IgD-negative memory B cell (primary cell): ENCODE measurements around the gene ARHGEF28. TPM values are rescaled to one million over a fixed set of nuclear protein-coding genes. Genes with fewer than 3 reads are reported as not detected.

Source experiments
- H3K27ac Mint-ChIP-seq, 3 donors: one replicate each; pipeline ENCODE4 v1.8.0; 2020 to 2022; ENCODE audit warnings: mild to moderate bottlenecking in 3 of 3, mixed read lengths in 3 of 3, moderate library complexity in 1 of 3
- H3K27me3 Mint-ChIP-seq: one replicate; pipeline ENCODE4 v1.8.0; 2021; ENCODE audit warnings: mixed read lengths
- H3K36me3 Mint-ChIP-seq: one replicate; pipeline ENCODE4 v1.8.0; 2020; ENCODE audit warnings: mild to moderate bottlenecking, mixed read lengths
- H3K4me1 Mint-ChIP-seq, 3 donors: one replicate each; pipeline ENCODE4 v1.8.0; 2020 to 2022; ENCODE audit warnings: mixed read lengths in 3 of 3, mild to moderate bottlenecking in 1 of 3
- H3K4me3 Mint-ChIP-seq, 4 donors: one replicate each; pipeline ENCODE4 v1.8.0; 2020 to 2022; ENCODE audit warnings: mild to moderate bottlenecking in 4 of 4, mixed read lengths in 4 of 4, moderate library complexity in 3 of 4
- H3K9me3 Mint-ChIP-seq, 3 donors: one replicate each; pipeline ENCODE4 v1.8.0; 2020 to 2021; ENCODE audit warnings: mixed read lengths in 3 of 3, mild to moderate bottlenecking in 1 of 3
- polyA plus RNA-seq: library from polyadenylated mRNA; unstranded; fragments of 300-500 nt; fragmentation: Illumina TruSeq; gene quantifications from one replicate; pipeline ENCODE4 v1.2.3, GENCODE V29; 2021

ARHGEF28 gene
- polyA plus RNA-seq, 1 donor from 2014 or later = not detected

DNA sequence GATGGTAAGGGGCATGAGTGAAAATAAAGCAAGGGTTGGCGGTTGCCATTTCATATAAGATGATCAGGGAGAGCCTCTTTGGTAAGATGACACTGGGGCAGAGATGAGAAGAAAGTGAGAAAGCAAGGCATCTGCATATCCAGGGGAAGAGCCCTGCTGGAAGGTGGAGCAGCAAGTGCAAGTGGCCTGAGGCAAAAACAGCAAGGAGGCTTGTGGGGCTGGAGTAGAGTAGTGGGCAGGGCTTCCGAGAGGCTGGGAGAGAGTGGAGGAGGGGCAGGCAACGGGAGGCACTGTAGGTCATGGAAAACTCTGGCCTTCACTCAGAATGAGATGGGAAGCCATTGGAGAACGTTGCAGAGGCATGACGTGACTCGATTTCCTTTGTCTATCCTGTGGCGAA is 199.2 kb downstream of the ARHGEF28 start:
- peaks cover 6% of the 10 kb centered on the region for H3K27me3 Mint-ChIP-seq
- H3K9me3 Mint-ChIP-seq = no peaks in the 10 kb centered on the region
- no peaks in the 10 kb centered on the region for H3K4me1 Mint-ChIP-seq
- H3K27ac Mint-ChIP-seq = no peak overlapping the region
- H3K4me3 Mint-ChIP-seq = no peak overlapping the region
- H3K36me3 Mint-ChIP-seq = no peaks in the 10 kb centered on the region

DNA sequence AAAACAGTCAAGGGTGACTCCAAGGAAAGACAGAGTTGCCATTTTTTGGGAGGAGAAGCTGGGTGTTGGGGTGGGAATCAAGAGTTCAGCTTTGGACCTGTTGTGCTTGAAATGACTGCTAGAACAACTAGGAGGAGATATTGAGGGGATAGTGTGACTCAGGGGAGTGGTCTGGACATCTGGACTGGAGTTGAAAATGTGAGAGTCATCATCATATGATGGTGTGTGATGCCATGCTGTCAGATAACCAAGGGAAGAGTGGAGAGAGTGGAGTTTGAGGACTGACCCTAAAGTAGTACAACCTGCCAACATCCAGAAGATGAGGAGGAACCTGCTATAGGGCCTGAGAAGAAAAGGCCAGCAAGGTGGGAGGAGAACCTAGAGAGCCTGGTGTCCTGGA is 199.7 kb downstream of the ARHGEF28 start:
- H3K27me3 Mint-ChIP-seq = peaks cover 5% of the 10 kb centered on the region
- H3K4me1 Mint-ChIP-seq = no peaks in the 10 kb centered on the region
- no peaks in the 10 kb centered on the region for H3K36me3 Mint-ChIP-seq
- no peak overlapping the region for H3K27ac Mint-ChIP-seq
- H3K4me3 Mint-ChIP-seq = no peak overlapping the region
- H3K9me3 Mint-ChIP-seq = no peaks in the 10 kb centered on the region

DNA sequence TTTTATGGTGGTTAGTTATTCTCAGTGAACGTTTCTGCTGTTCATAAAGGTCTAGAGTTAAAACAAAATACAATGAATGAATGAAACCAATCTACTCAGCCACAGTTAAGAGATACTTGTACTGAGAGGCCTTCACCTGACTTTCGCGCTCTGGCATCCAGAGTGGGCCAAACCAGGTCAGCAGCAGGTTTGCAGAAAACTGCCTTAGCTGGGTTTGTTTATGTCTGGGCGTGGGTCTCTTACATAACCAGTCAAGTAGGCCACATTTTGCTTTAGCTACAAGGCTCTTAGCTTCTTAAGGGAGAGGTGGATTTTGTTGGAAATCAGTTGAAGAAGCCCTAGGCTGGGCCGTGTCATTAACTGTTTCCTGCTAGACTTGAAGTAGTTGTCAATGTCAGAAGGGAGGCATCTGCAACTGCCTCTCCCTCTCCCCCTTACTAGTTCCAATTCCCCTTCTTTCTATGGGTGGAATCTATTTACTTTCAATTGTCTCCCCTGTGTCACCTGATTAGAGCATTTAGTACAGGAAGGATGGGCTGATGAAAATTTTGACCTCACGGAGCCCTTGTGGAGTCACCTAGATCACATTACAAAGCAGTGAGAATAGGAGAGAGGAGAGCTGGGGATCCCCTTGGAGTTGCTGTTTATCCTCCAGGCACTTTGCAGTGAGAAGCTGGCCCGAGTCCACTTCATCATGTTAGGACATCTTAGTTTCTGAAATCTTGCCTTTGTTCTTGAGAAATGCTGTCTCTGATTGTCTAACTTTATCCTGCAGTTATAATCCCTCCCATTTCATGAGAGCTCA is 200.5 kb downstream of the ARHGEF28 start:
- H3K9me3 Mint-ChIP-seq = no peaks in the 10 kb centered on the region
- H3K27ac Mint-ChIP-seq = no peak overlapping the region
- no peak overlapping the region for H3K4me3 Mint-ChIP-seq
- peaks cover 4% of the 10 kb centered on the region for H3K27me3 Mint-ChIP-seq
- H3K36me3 Mint-ChIP-seq = no peaks in the 10 kb centered on the region
- no peaks in the 10 kb centered on the region for H3K4me1 Mint-ChIP-seq

DNA sequence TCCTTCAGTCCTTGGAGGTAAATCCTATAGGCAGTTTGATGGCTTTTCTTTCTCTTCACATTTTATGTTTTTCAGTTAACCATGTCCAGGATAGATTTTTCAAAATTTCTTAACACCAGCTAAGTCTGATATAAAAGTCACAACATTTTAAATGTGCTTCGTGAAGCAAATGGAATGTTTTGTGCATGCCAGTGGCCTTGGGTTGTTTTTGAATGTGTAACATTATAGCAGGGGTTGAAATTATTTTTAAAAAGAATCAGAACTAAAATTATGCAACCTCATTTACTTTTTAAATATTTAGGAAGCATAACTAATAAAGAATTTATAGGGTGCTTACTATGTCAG is 201.1 kb downstream of the ARHGEF28 start:
- Mint-ChIP-seq H3K36me3 (no peaks in the 10 kb centered on the region), H3K4me3 (no peak overlapping the region), H3K27me3 (peaks cover 2% of the 10 kb centered on the region), H3K9me3 (no peaks in the 10 kb centered on the region), H3K27ac (no peak overlapping the region), H3K4me1 (no peaks in the 10 kb centered on the region)

DNA sequence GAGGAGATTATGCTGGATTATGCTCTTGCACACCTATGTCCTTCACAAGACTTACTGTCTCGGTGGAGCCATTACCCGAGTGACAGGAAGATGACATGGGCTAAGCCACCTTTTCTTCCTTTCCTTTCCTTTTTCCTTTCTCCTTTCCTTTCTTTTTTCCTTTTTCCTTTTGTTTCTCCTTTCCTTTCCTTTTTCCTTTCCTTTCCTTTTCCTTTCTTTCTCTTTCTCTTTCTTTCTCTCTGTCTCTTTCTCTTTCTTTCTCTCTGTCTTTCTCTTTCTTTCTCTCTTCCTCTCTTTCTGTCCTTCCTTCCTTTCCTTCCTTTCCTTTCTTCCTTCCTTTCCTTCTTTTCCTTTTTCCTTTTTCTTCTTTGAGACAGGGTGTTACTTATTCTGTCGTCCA is 202.5 kb downstream of the ARHGEF28 start:
- H3K4me1 Mint-ChIP-seq = no peaks in the 10 kb centered on the region
- peaks cover 2% of the 10 kb centered on the region for H3K27me3 Mint-ChIP-seq
- H3K9me3 Mint-ChIP-seq = no peaks in the 10 kb centered on the region
- no peak overlapping the region for H3K27ac Mint-ChIP-seq
- H3K4me3 Mint-ChIP-seq = no peak overlapping the region
- no peaks in the 10 kb centered on the region for H3K36me3 Mint-ChIP-seq

DNA sequence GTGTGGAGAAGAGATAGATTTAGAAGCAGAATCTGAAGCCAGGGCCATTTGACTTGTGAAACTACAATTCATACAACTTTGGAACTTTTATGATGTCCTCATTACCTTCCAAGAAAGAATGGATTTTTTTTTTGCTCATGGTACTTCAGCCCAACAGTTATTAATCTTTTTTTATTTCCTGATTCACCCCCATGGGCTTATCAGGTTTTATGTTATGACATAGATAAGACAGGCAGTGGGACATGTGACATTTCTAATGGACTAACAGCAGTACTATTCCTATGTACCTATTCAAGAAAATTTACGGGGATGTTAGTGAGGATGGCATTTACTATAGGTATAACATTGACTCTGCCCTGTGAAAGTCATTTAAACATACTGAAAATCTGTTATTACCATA is 204.7 kb downstream of the ARHGEF28 start:
- no peaks in the 10 kb centered on the region for H3K36me3 Mint-ChIP-seq

DNA sequence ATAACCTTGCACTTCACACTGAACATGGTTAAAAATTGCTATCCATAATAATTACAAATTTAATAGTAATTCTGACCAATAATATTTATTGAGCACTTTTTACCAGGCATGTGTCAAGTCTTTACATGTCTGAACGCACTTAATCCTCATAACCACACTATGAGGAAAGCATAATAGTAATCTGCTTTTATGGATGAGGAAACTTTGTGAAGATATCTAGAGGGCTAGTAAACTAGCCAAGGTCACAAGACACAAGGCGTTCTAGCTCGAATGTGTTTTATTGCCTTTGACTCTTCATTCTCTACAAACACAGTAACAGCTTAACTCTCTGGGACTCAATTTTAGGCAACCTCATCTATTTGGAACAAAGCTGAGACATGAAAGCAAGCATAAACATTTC is 205.1 kb downstream of the ARHGEF28 start:
- no peak overlapping the region for H3K4me3 Mint-ChIP-seq
- H3K36me3 Mint-ChIP-seq = no peaks in the 10 kb centered on the region
- H3K27me3 Mint-ChIP-seq = peaks cover 2% of the 10 kb centered on the region
- H3K27ac Mint-ChIP-seq = no peak overlapping the region
- H3K9me3 Mint-ChIP-seq = no peaks in the 10 kb centered on the region
- H3K4me1 Mint-ChIP-seq = no peaks in the 10 kb centered on the region

More for the DNA sequence above, 204.7 kb downstream of the ARHGEF28 start:
- Mint-ChIP-seq H3K27me3 (peaks cover 2% of the 10 kb centered on the region), H3K27ac (no peak overlapping the region), H3K4me3 (no peak overlapping the region), H3K9me3 (no peaks in the 10 kb centered on the region), H3K4me1 (no peaks in the 10 kb centered on the region)

DNA sequence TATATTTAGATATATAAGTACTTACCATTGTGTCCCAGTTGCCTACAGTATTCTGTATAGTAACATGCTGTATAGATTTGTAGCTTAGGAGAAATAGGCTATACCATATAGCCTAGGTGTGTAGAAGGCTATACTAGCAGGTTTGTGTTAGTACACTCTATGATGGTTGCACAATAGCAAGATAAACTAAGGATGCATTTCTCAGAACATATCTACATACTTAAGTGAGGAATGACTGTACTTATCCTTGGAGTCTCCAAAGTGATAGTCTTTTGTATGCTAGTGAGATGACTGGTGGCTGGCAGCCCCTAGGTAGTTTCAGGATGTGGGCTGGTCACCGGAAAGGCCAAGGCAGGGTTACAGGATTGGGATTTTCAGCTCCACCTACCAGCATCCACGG is 208.7 kb downstream of the ARHGEF28 start:
- Mint-ChIP-seq H3K4me1 (no peaks in the 10 kb centered on the region), H3K4me3 (no peak overlapping the region), H3K27ac (no peak overlapping the region), H3K9me3 (peaks cover 0 to 2% (median 0%) of the 10 kb centered on the region in 3 donors), H3K27me3 (peaks cover 8% of the 10 kb centered on the region), H3K36me3 (no peaks in the 10 kb centered on the region)

DNA sequence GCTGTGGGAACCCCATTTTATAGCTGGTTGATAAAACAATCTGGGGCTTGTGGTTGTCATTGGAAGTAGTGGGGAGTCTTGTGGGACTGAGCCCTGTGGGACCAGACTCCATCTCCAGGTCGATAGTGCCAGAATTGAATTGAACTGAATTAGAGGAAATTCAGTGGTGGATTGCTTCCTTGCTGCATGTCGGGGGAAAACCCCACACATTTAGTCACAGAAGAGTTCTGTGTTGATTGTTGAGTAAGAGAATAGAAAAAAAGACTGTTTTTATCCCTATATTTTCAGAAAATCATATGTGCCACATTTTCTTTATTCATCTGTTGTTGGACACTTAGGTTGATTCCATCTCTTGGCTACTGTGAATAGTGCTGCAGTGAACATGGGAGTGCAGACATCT is 209.7 kb downstream of the ARHGEF28 start:
- peaks cover 0 to 2% (median 0%) of the 10 kb centered on the region in 3 donors for H3K9me3 Mint-ChIP-seq
- H3K36me3 Mint-ChIP-seq = no peaks in the 10 kb centered on the region
- H3K4me3 Mint-ChIP-seq = no peak overlapping the region
- no peak overlapping the region for H3K27ac Mint-ChIP-seq
- peaks cover 10% of the 10 kb centered on the region for H3K27me3 Mint-ChIP-seq
- no peaks in the 10 kb centered on the region for H3K4me1 Mint-ChIP-seq

DNA sequence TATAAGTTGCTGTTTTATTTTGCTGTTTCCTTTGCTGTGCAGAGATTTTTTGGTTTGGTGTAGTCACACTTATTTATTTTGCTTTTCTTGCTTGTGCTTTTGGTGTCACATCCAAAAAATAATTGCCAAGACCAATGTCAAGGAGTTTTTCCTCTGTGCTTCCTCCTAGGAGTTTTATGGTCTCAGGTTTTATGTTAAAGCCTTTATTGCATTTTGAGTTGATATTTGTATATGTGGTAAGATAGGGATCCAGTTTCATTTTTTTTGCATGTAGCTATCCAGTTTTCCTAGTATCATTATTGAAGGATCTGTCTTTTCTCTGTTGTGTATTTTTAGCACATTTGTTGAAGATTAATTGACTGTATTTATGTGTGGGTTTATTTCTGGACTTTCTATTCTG is 210.6 kb downstream of the ARHGEF28 start:
- Mint-ChIP-seq H3K9me3 (peaks cover 0 to 2% (median 0%) of the 10 kb centered on the region in 3 donors), H3K27me3 (peaks cover 10% of the 10 kb centered on the region), H3K4me3 (no peak overlapping the region), H3K4me1 (peaks cover 0 to 1% (median 0%) of the 10 kb centered on the region in 3 donors), H3K36me3 (no peaks in the 10 kb centered on the region), H3K27ac (no peak overlapping the region)

DNA sequence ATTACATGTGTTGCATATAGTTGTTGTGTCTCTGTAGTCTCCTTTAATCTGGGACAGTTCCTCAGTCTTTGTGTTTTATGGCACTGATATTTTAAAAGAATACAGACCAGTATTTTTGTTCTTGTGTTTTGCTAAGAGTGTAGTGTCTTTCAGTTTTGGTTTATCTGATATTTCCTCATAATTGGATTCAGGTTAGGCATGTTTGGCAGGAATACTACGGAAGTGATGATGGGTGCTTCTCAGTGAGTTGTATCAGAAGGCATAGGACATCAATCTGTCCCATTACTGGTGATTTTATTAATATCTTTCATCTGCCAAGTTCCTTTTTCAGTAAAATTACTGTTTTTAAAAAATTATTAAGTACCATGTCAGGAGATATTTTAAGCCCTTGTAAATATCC is 212.9 kb downstream of the ARHGEF28 start:
- peaks cover 0 to 2% (median 0%) of the 10 kb centered on the region in 3 donors for H3K9me3 Mint-ChIP-seq
- no peak overlapping the region for H3K4me3 Mint-ChIP-seq
- peaks cover 13% of the 10 kb centered on the region for H3K27me3 Mint-ChIP-seq
- H3K36me3 Mint-ChIP-seq = no peaks in the 10 kb centered on the region
- H3K4me1 Mint-ChIP-seq = peaks cover 0 to 1% (median 0%) of the 10 kb centered on the region in 3 donors
- no peak overlapping the region for H3K27ac Mint-ChIP-seq

DNA sequence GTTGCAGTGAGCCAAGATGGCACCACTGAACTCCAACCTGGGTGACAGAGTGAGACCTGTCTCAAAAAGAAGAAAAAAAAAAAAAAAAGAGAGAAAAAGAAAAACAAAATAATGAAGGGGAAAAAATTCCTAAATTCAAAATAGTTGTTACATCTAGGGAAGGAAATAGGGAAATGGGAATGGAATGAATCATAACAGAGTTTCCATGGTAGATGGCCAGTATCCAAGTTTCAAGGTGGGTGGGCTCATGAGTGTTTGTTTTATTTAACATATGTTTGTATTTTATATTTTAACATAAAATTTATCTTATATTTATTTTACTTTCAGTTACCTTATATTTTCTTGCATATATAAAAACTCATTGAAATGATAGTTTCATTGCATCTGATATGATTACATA is 215.6 kb downstream of the ARHGEF28 start:
- H3K4me3 Mint-ChIP-seq = no peak overlapping the region
- H3K27me3 Mint-ChIP-seq = peaks cover 13% of the 10 kb centered on the region
- no peak overlapping the region for H3K27ac Mint-ChIP-seq
- peaks cover 0 to 2% (median 0%) of the 10 kb centered on the region in 3 donors for H3K9me3 Mint-ChIP-seq
- no peaks in the 10 kb centered on the region for H3K36me3 Mint-ChIP-seq
- H3K4me1 Mint-ChIP-seq = peaks cover 0 to 1% (median 0%) of the 10 kb centered on the region in 3 donors

DNA sequence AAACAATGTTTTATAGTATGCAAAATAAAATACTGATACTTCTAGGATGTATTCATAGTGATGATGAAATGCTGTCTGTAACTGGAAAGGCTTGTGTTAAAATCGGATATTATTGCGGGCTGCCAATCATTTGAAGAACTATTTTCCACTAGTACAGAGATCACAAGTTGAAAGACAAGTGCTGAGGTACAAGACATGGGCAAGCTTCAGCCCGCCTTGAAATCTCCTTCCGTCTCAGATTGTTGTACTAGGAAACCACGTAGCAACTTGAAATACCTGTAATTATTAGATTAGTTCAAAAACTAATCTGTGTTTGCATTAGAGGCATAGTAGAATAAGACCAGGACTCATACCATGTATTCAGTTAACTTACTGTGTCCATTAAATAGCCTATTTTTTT is 218.2 kb downstream of the ARHGEF28 start:
- peaks cover 6% of the 10 kb centered on the region for H3K27me3 Mint-ChIP-seq

DNA sequence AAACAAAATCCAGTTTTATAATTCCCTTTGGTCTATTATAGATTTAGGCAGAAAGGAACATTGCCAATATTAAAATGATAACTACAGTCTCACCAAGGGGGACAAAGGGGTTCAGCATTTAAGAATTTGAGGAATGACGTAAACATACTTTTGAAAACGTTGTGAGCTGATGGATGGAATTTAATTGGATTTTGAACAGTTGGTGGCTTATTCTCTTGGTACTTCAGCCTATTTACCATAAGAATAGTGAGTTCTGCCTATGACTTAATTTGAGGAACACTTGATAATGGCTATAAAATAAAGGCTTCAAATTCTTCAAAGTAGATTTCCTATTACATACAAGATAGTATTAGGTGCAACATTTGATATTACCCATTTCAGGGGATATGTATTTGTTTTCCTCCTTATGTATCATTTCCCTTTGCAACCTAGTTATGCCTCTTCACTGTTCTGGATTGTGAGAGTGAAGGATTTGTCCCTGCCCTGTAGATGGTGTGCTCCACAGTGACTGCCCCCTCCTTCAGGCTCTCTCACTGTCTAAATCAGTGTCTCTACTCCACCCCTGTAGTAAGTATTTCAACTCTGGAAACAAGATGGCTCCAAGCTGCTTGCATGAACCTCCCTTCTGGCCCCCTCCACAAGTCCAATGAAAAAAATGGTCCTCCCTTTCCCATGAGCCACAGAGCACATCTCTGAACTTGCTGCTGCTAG is 225.6 kb downstream of the ARHGEF28 start:
- H3K4me1 Mint-ChIP-seq = no peaks in the 10 kb centered on the region
- no peak overlapping the region for H3K4me3 Mint-ChIP-seq
- no peaks in the 10 kb centered on the region for H3K9me3 Mint-ChIP-seq
- peaks cover 2% of the 10 kb centered on the region for H3K27me3 Mint-ChIP-seq
- H3K27ac Mint-ChIP-seq = no peak overlapping the region
- no peaks in the 10 kb centered on the region for H3K36me3 Mint-ChIP-seq

More for the DNA sequence above, 218.2 kb downstream of the ARHGEF28 start:
- Mint-ChIP-seq H3K27ac (no peak overlapping the region), H3K9me3 (no peaks in the 10 kb centered on the region), H3K36me3 (no peaks in the 10 kb centered on the region), H3K4me1 (peaks cover 0 to 1% (median 0%) of the 10 kb centered on the region in 3 donors), H3K4me3 (no peak overlapping the region)

DNA sequence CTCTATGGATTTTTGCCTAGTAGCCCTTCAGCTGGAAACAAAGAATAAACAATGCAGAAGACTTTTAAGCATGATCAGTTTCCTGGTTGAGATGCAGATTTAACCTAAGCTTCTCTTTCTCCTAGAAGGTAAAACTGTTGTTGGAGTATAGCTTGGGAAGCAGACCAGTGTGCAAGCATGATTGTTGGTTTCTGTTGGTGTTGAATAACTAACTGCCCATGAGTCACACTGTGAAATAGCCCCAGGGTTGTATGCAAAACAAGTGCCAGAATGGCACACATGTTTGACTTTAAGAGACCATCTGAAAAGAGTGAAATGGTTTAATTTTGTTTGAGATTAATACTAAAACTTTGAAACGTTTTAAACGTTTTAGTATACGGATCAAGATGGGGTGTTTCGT is 227.1 kb downstream of the ARHGEF28 start:
- Mint-ChIP-seq H3K27me3 (peaks cover 2% of the 10 kb centered on the region), H3K4me1 (peaks cover 0 to 8% (median 0%) of the 10 kb centered on the region in 3 donors), H3K27ac (no peak overlapping the region), H3K9me3 (no peaks in the 10 kb centered on the region), H3K4me3 (no peak overlapping the region), H3K36me3 (no peaks in the 10 kb centered on the region)

DNA sequence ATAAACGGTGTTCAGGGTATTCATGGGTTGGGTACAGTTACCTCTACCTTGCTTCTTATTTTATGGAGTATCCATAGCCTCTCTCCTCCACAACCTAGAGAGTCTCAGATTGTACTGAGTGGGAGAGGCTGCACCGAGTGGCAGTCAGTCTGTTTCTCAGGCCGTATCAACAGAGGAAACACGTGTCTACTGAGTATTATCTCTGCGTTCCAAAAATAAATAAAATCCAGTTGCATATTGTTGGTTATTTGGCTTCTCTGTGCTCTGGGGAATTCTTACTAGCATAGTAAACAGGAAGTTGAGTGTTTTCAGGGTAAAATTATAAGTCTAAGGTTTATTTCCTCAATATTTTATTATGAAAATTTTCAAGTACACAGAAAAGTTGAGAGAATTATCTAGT is 231.0 kb downstream of the ARHGEF28 start:
- Mint-ChIP-seq H3K4me1 (peaks cover 0 to 14% (median 7%) of the 10 kb centered on the region in 3 donors), H3K27ac (no peak overlapping the region), H3K9me3 (peaks cover 0 to 3% (median 0%) of the 10 kb centered on the region in 3 donors)

More for the DNA sequence above, 231.0 kb downstream of the ARHGEF28 start:
- Mint-ChIP-seq H3K4me3 (peak overlapping the region in 1 of 4 donors; percentile 9), H3K27me3 (peaks cover 3% of the 10 kb centered on the region), H3K36me3 (no peaks in the 10 kb centered on the region)
